GM21737 (cell line): ENCODE measurements around the gene SKAP2.
"Not testable (repeated sequence)": the region's sequence is repeated elsewhere in the genome, so short reads cannot be mapped to it uniquely, and the experiment has no call there.

Experiments
- ATAC-seq: cut with Tn5 transposase; IDR thresholded peaks from one replicate; pipeline ENCODE4 v1.9.1; 2021; ENCODE audit warnings: mild to moderate bottlenecking, moderate library complexity; ENCODE audit not compliant: unreplicated experiment

SKAP2 gene

GRCh38 chr7:26857506-26858240, 6.7 kb downstream of the SKAP2 start:
- ATAC-seq: no peak

- no peak for ATAC-seq
Measured at GRCh38 chr7:26857170-26857505, 7.3 kb downstream of the SKAP2 start.

GRCh38 chr7:26856176-26856985, 8.0 kb downstream of the SKAP2 start:
- ATAC-seq: no peak

GRCh38 chr7:26854876-26855855, 9.2 kb downstream of the SKAP2 start:
- no peak for ATAC-seq

GRCh38 chr7:26853788-26854393, 10.5 kb downstream of the SKAP2 start:
- no peak for ATAC-seq

GRCh38 chr7:26850193-26850651, 14.2 kb downstream of the SKAP2 start:
- no peak for ATAC-seq

- no peak for ATAC-seq
Measured at GRCh38 chr7:26843705-26844104, 20.7 kb downstream of the SKAP2 start.

GRCh38 chr7:26842897-26843296, 21.5 kb downstream of the SKAP2 start:
- no peak for ATAC-seq

GRCh38 chr7:26841003-26841739, 23.2 kb downstream of the SKAP2 start:
- no peak for ATAC-seq

GRCh38 chr7:26836793-26837192, 27.6 kb downstream of the SKAP2 start:
- not testable (repeated sequence) for ATAC-seq

- no peak for ATAC-seq
Measured at GRCh38 chr7:26815426-26815825, 49.0 kb downstream of the SKAP2 start.

- ATAC-seq: no peak
Measured at GRCh38 chr7:26813432-26813831, 51.0 kb downstream of the SKAP2 start.

GRCh38 chr7:26794541-26794940, 69.8 kb downstream of the SKAP2 start:
- ATAC-seq: no peak

GRCh38 chr7:26792576-26792975, 71.8 kb downstream of the SKAP2 start:
- no peak for ATAC-seq

- no peak for ATAC-seq
Measured at GRCh38 chr7:26792006-26792405, 72.4 kb downstream of the SKAP2 start.

- no peak for ATAC-seq
Measured at GRCh38 chr7:26789481-26790184, 74.8 kb downstream of the SKAP2 start.

GRCh38 chr7:26787701-26788100, 76.7 kb downstream of the SKAP2 start:
- ATAC-seq: no peak

GRCh38 chr7:26784118-26784517, 80.3 kb downstream of the SKAP2 start:
- ATAC-seq: no peak

- ATAC-seq: no peak
Measured at GRCh38 chr7:26782501-26782900, 81.9 kb downstream of the SKAP2 start.
